Cardiac muscle cell (in vitro differentiated cells and primary cell): Measurements from ENCODE around the gene LPA. TPM values are rescaled to one million over a fixed set of nuclear protein-coding genes. Genes with fewer than 3 reads are reported as not detected.

Experiments used
- DNase-seq, 2 donors: peaks; one replicate each; pipeline versions ENCODE4 v3.0.0 to v3.0.0-alpha.2; 2010 to 2017; ENCODE audit warnings: low read depth in 1 of 2, low spot score in 1 of 2
- H3K27ac ChIP-seq: fragments of 200-600 bp; sonication (generic); 2 replicates; pipeline ENCODE4 v1.5.1; 2016
- H3K27me3 ChIP-seq: fragments of 200-600 bp; sonication (generic); 2 replicates; pipeline ENCODE4 v1.6.0; 2016; ENCODE audit warnings: control low read depth
- H3K36me3 ChIP-seq: fragments of 200-600 bp; sonication (generic); 2 replicates; pipeline ENCODE4 v1.5.1; 2016; ENCODE audit warnings: control low read depth
- H3K4me1 ChIP-seq: fragments of 200-600 bp; sonication (generic); 2 replicates; pipeline ENCODE4 v1.8.1; 2017; ENCODE audit warnings: low read depth, mild to moderate bottlenecking, mixed run types
- H3K4me3 ChIP-seq: fragments of 200-600 bp; sonication (generic); 2 replicates; pipeline ENCODE4 v1.5.1; 2016; ENCODE audit warnings: mild to moderate bottlenecking
- H3K9me3 ChIP-seq: fragments of 200-600 bp; sonication (generic); 2 replicates; pipeline ENCODE4 v1.5.1; 2017; ENCODE audit warnings: low read depth, mild to moderate bottlenecking, control low read depth
- CTCF ChIP-seq: IDR thresholded peaks from 2 replicates; pipeline ENCODE4 v1.5.1; 2012; ENCODE audit warnings: low read depth, mild to moderate bottlenecking, low read length
- polyA plus RNA-seq: library from polyadenylated mRNA; unstranded; fragments of >200 nt; fragmentation: Nextera tagmentation; extraction: Ambion mirVana; gene quantifications from 2 replicates; pipeline ENCODE4 v1.2.1, GENCODE V29; 2016
- total RNA-seq: library from RNA; depleted of rRNA; stranded (reverse); fragments of >200 nt; gene quantifications from 2 replicates; pipeline ENCODE4 v1.2.3, GENCODE V29; 2016

Gene LPA
- total and polyA plus RNA-seq, 2 experiments from 2014 or later = 0.15 TPM; not detected in 1

DNA sequence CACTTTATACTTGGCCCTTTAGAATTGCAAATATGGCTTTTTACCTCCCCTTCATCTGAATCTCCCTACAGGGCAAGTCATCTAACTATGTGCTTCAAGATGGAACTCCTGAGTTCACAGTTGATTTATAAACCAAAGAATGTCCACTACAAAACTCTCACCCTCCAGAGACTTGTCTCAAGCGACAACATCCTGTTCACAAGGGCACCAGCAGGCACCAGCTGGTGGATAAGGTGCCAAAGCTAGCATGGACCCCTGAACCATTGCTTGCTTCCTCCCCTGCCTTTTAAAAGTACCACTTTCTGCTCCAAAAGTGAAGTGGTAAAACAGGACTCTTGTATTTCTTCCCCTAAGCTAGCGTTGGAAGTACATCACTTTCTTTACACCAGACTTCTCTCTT, 154.5 kb downstream of the LPA start:
- DNase-seq = no peak
- H3K9me3 ChIP-seq = no peaks in the 10 kb centered on the region
- H3K27me3 ChIP-seq = no peaks in the 10 kb centered on the region
- H3K27ac ChIP-seq = no peak overlapping the region
- H3K4me3 ChIP-seq = no peak overlapping the region
- no peaks in the 10 kb centered on the region for H3K4me1 ChIP-seq
- H3K36me3 ChIP-seq = no peaks in the 10 kb centered on the region
- no peak for TF ChIP-seq CTCF

- Histone ChIP-seq H3K27me3 (no peaks in the 10 kb centered on the region), H3K4me3 (no peak overlapping the region), H3K4me1 (no peaks in the 10 kb centered on the region), H3K9me3 (no peaks in the 10 kb centered on the region), H3K36me3 (no peaks in the 10 kb centered on the region), H3K27ac (no peak overlapping the region)
- no peak for DNase-seq
- no peak for TF ChIP-seq CTCF
These were observed 155.5 kb downstream of the LPA start for GRCh38 chr6:160508599-160508998.

DNA sequence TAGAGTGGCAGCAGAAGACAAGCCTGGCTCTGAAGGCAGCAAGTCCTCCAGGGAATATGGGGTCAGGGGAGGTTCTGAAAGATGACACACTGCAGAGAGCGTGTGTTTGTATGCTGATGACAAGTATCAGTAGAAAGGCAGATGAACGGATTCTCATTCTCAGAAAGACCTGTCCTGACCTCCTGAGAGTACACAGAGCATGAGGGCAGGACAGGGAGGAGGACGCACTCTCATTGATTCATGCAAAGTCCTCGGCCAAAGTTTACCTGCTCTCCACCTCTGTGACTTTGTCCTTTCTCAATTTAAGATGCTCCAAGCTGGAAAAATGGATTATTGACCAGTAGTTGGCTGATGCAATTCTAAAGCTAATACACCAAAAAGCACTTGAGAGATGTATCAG, 156.7 kb downstream of the LPA start:
- DNase-seq = no peak
- Histone ChIP-seq H3K27ac (no peak overlapping the region), H3K4me1 (no peaks in the 10 kb centered on the region), H3K4me3 (no peak overlapping the region), H3K27me3 (no peaks in the 10 kb centered on the region), H3K36me3 (no peaks in the 10 kb centered on the region), H3K9me3 (no peaks in the 10 kb centered on the region)
- TF ChIP-seq CTCF = no peak

DNA sequence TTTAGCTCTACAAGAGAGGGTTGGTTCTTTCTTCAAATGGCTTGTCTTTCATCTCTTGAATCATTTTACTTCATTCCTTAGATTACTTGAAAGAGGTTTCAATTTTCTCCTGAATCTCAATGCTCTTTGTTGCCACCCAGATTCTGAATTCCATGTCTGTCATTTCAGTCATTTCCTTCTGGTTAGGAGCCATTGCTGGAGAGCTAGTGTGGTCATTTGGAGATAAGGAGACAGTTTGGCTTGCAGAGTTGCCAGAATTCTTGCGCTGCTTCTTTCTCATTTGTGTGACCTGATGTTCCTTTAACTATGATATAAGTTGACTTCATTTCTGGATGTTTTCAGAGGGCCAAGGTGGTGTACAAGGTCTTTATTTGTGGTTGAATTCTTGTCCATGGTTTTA, 158.1 kb downstream of the LPA start:
- no peaks in the 10 kb centered on the region for H3K9me3 ChIP-seq
- H3K27me3 ChIP-seq = no peaks in the 10 kb centered on the region
- no peaks in the 10 kb centered on the region for H3K36me3 ChIP-seq
- H3K4me3 ChIP-seq = no peak overlapping the region
- DNase-seq = peak in 1 of 2 donors; percentile 72
- no peaks in the 10 kb centered on the region for H3K4me1 ChIP-seq
- no peak overlapping the region for H3K27ac ChIP-seq
- TF ChIP-seq CTCF = no peak

DNA sequence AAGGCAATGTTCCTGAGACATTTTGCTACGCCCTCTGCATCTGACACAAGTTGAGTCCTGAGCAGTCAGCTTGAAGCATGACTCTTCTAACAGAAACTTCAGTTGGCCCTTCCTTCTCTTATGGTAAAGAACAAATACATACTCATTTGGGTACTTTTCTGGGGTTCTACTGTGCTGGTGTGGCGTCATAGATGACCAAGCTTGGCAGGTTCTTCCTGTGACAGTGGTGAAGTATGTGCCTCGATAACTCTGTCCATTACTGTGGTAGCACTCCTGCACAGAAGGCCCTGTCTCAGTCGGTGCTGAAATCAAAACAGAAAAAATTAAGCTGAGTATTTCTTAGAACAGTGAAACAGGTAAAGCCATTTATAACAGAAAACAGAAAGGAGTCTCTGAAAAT, 163.4 kb downstream of the LPA start:
- no peak for DNase-seq
- TF ChIP-seq CTCF = no peak
- Histone ChIP-seq H3K27ac (no peak overlapping the region), H3K27me3 (no peaks in the 10 kb centered on the region), H3K4me3 (no peak overlapping the region), H3K4me1 (no peaks in the 10 kb centered on the region), H3K36me3 (no peaks in the 10 kb centered on the region), H3K9me3 (no peaks in the 10 kb centered on the region)

GRCh38 chr6:160494576-160494975, 169.5 kb downstream of the LPA start:
- no peaks in the 10 kb centered on the region for H3K9me3 ChIP-seq
- no peak overlapping the region for H3K4me3 ChIP-seq
- no peaks in the 10 kb centered on the region for H3K36me3 ChIP-seq
- DNase-seq = peak in 1 of 2 donors; percentile 75
- no peak for TF ChIP-seq CTCF
- no peak overlapping the region for H3K27ac ChIP-seq
- no peaks in the 10 kb centered on the region for H3K27me3 ChIP-seq
- no peaks in the 10 kb centered on the region for H3K4me1 ChIP-seq
